GM21529 (cell line): Measurements from ENCODE around the gene SNIP1.
"Not testable (repeated sequence)": the region's sequence is repeated elsewhere in the genome, so short reads cannot be mapped to it uniquely, and the experiment has no call there.

Source experiments
- ATAC-seq: cut with Tn5 transposase; IDR thresholded peaks from one replicate; pipeline ENCODE4 v1.9.1; 2021; ENCODE audit not compliant: unreplicated experiment

Gene SNIP1

GRCh38 chr1:37559957-37560379, 5.9 kb upstream of the SNIP1 start:
- ATAC-seq: not testable (repeated sequence)

- ATAC-seq: no peak
These were observed 5.0 kb upstream of the SNIP1 start for GRCh38 chr1:37559080-37559479.

GRCh38 chr1:37558411-37558810, 4.3 kb upstream of the SNIP1 start:
- no peak for ATAC-seq

GRCh38 chr1:37557402-37557801, 3.3 kb upstream of the SNIP1 start:
- ATAC-seq: no peak

- no peak for ATAC-seq
These were observed 2.7 kb upstream of the SNIP1 start, which contains the start of gene DNALI1 for GRCh38 chr1:37556712-37557196. Gene DNALI1 (plus strand): TSS chr1:37556940. CDS start chr1:37556995, 55 bp downstream.

GRCh38 chr1:37553598-37553926, 531 bp downstream of the SNIP1 start:
- no peak for ATAC-seq

GRCh38 chr1:37549341-37549740, 4.8 kb downstream of the SNIP1 start:
- ATAC-seq: no peak

- ATAC-seq: no peak
These were observed 9.1 kb downstream of the SNIP1 start for GRCh38 chr1:37545019-37545418.

- ATAC-seq: no peak
These were observed 9.6 kb downstream of the SNIP1 start for GRCh38 chr1:37544530-37544929.

GRCh38 chr1:37540036-37540785, 13.9 kb downstream of the SNIP1 start:
- ATAC-seq: no peak

- not testable (repeated sequence) for ATAC-seq
These were observed 14.9 kb downstream of the SNIP1 start for GRCh38 chr1:37539154-37539553.

GRCh38 chr1:37537378-37537777, 16.7 kb downstream of the SNIP1 start:
- no peak for ATAC-seq

GRCh38 chr1:37533317-37534093, 20.6 kb downstream of the SNIP1 start:
- no peak for ATAC-seq

GRCh38 chr1:37532418-37533156, 21.5 kb downstream of the SNIP1 start:
- ATAC-seq: not testable (repeated sequence)

- ATAC-seq: not testable (repeated sequence)
These were observed 24.2 kb downstream of the SNIP1 start for GRCh38 chr1:37529888-37530287.

GRCh38 chr1:37519613-37520012, 34.5 kb downstream of the SNIP1 start:
- no peak for ATAC-seq

GRCh38 chr1:37518929-37519328, 35.2 kb downstream of the SNIP1 start:
- ATAC-seq: not testable (repeated sequence)

- not testable (repeated sequence) for ATAC-seq
These were observed 35.9 kb downstream of the SNIP1 start for GRCh38 chr1:37518241-37518640.

GRCh38 chr1:37517569-37517968, 36.5 kb downstream of the SNIP1 start:
- no peak for ATAC-seq

- no peak for ATAC-seq
These were observed 38.7 kb downstream of the SNIP1 start for GRCh38 chr1:37515185-37516034.
